Activated naive CD8-positive, alpha-beta T cell (primary cell): ENCODE data around the gene SLC8A3.

Experiments
- H3K27ac Mint-ChIP-seq: one replicate; pipeline ENCODE4 v1.8.0; 2021; ENCODE audit warnings: mixed read lengths
- H3K27me3 Mint-ChIP-seq: one replicate; pipeline ENCODE4 v1.8.0; 2021; ENCODE audit warnings: mixed read lengths
- H3K36me3 Mint-ChIP-seq: one replicate; pipeline ENCODE4 v1.8.0; 2021; ENCODE audit warnings: mixed read lengths
- H3K4me1 Mint-ChIP-seq: one replicate; pipeline ENCODE4 v1.8.0; 2021; ENCODE audit warnings: low read depth, mixed read lengths
- H3K4me3 Mint-ChIP-seq: one replicate; pipeline ENCODE4 v1.8.0; 2021; ENCODE audit warnings: mild to moderate bottlenecking, mixed read lengths
- H3K9me3 Mint-ChIP-seq: one replicate; pipeline ENCODE4 v1.8.0; 2021; ENCODE audit warnings: low read depth, mixed read lengths

Gene SLC8A3

DNA sequence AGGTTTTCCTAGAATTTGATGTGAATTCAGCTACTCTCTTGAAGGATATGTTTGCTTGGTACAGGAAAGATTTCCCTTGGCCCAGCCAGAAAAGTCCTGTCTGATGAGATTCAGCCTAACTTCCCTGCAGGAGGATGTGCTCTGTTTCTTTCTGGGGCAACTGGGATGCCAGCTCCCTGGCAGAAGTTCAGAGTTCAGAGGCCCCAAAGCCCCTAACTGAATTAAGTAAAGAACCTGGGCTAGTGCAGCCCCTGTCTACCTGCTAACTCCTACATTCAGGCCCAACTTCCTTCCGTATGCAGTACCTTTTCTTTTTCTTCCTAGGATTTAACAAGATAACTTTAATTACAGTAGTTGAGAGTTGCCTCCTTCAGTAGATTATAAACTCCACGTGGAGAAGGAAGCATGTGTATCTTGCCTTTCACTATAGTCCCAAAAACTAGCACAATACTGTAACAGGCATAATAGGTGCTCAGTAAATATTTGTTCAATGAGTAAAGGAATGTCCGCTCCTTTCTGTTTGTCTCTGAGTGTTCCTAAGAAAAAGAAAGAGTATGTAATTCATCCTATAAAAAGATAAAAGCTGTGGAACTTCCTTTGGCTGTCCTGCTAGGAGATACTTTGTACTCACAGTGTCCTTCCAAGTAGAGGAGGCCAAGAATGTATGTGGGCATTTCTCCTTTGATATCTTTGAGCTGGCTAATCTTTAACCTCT lies 141.0 kb downstream of the SLC8A3 start:
- H3K27ac Mint-ChIP-seq = no peak overlapping the region
- H3K4me3 Mint-ChIP-seq = no peak overlapping the region
- peaks cover 6% of the 10 kb centered on the region for H3K4me1 Mint-ChIP-seq
- H3K9me3 Mint-ChIP-seq = no peaks in the 10 kb centered on the region
- no peaks in the 10 kb centered on the region for H3K36me3 Mint-ChIP-seq
- H3K27me3 Mint-ChIP-seq = peaks cover 4% of the 10 kb centered on the region

DNA sequence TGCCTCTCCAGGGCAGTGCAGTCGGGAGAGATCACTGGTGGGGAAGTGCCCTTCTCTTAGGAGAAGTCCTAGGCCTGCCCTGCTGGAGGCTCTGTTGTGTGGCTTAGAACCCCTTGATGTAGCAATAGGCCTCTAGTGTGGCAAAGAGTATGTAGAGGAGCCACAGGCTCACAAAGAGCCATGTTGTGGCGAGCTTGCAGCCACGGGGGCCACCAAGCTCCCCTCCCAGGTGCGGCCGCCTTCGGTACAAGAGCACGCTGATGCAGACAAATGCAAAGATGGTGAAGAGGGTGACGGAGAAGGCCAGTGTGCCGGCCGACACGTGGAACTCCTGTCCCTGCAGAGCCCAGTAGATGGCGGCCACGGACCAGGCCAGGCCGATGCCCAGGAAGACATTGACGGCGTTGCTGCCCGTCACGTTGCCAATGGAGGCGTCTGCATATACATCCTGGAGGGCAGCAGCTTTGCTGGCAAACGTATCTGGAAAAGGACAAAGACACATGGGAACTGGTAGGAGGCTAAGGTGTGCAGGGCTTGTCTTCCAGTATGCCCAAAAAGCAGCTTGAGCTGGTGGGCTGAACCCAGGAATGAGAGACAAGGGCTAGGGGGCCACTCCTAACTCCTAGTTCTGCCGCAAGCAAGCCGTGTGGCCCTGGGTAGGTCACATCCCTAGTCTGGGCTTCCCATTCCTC lies 142.8 kb downstream of the SLC8A3 start:
- Mint-ChIP-seq H3K36me3 (no peaks in the 10 kb centered on the region), H3K27me3 (peaks cover 8% of the 10 kb centered on the region), H3K27ac (no peak overlapping the region), H3K4me3 (no peak overlapping the region), H3K9me3 (no peaks in the 10 kb centered on the region), H3K4me1 (no peaks in the 10 kb centered on the region)

DNA sequence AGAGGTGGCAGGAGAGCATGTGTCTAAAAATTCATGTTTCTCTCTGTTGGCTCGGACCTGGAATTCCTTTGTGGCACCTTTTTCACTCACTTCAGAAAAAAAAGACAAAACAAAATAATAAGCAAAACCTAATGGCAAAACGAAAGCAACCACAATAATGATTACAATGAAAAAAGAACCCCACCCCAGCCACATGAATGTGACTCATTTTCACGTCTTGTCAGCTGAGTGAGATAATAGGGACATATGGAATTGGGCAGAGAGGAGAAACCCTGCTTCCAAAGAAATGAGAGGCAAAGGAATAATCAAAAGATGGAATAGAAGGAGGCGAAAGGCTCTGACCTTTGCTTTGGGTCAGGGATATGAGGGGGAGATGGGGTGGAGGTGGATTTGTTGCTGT lies 143.4 kb downstream of the SLC8A3 start:
- H3K36me3 Mint-ChIP-seq = no peaks in the 10 kb centered on the region
- H3K9me3 Mint-ChIP-seq = no peaks in the 10 kb centered on the region
- H3K27me3 Mint-ChIP-seq = peaks cover 8% of the 10 kb centered on the region
- no peak overlapping the region for H3K4me3 Mint-ChIP-seq
- H3K4me1 Mint-ChIP-seq = no peaks in the 10 kb centered on the region
- no peak overlapping the region for H3K27ac Mint-ChIP-seq

DNA sequence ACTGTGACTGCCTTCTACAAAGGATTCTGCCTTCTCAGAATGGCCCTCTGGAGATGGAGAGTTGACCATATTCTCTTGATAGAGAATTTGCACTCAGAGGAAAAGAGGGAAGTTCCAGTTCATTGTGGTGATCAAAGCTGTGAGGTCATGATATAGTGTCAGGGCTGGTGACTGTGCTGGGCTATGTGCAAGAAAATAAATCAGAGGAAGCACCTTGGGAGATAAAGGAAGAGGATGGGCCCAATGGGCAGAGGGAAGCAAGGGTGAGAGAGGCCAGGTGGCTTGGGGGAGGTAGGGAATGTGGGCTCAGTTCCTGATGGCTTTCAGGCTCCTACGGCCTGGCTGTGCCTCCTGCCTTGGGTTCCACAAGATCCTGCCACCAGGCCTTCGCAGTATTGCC lies 145.8 kb downstream of the SLC8A3 start:
- no peaks in the 10 kb centered on the region for H3K36me3 Mint-ChIP-seq
- H3K4me1 Mint-ChIP-seq = no peaks in the 10 kb centered on the region
- peaks cover 18% of the 10 kb centered on the region for H3K27me3 Mint-ChIP-seq
- H3K9me3 Mint-ChIP-seq = no peaks in the 10 kb centered on the region
- no peak overlapping the region for H3K4me3 Mint-ChIP-seq
- no peak overlapping the region for H3K27ac Mint-ChIP-seq

DNA sequence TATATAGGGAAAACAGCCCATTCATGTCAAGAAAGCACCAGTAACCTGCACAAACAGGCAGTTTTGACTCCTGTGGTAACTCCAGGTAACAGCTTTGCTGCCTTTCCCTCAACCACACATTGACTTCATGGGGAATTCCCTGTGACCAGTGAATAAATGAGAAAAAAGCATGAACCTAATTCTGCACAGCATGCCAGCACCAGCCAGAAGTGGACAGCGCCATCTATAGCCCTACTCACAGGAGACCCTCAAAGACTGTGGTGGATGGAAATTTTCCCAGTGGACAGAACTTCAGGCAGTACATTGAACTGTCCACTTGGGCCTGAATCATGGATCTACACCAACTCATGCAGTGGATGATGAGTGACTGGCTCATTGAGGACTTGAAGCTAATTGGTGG lies 152.1 kb downstream of the SLC8A3 start:
- H3K27ac Mint-ChIP-seq = no peak overlapping the region
- H3K9me3 Mint-ChIP-seq = no peaks in the 10 kb centered on the region
- no peaks in the 10 kb centered on the region for H3K36me3 Mint-ChIP-seq
- no peak overlapping the region for H3K4me3 Mint-ChIP-seq
- H3K27me3 Mint-ChIP-seq = peaks cover 14% of the 10 kb centered on the region
- no peaks in the 10 kb centered on the region for H3K4me1 Mint-ChIP-seq

DNA sequence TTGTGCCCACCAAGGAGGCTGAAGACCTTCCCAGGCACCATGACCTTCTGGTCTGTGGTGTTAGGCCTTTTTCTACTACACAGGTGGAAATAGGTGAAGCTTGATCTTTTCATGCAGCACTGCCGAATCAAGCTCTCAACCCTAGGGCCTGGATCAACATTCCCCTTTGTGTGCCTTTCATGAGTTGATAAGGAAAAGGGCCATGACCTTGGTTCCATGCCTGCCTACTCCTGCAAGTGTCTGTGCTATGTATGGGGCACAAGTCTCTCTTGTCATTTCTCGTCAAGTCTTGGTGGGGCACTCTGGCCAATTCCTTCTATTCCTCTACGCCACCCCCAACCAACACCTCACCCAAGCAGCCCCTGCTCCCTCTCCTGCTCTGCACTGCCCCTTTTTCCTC lies 154.5 kb downstream of the SLC8A3 start:
- H3K36me3 Mint-ChIP-seq = no peaks in the 10 kb centered on the region
- no peak overlapping the region for H3K4me3 Mint-ChIP-seq
- H3K9me3 Mint-ChIP-seq = no peaks in the 10 kb centered on the region
- no peak overlapping the region for H3K27ac Mint-ChIP-seq
- no peaks in the 10 kb centered on the region for H3K4me1 Mint-ChIP-seq
- H3K27me3 Mint-ChIP-seq = peaks cover 8% of the 10 kb centered on the region

DNA sequence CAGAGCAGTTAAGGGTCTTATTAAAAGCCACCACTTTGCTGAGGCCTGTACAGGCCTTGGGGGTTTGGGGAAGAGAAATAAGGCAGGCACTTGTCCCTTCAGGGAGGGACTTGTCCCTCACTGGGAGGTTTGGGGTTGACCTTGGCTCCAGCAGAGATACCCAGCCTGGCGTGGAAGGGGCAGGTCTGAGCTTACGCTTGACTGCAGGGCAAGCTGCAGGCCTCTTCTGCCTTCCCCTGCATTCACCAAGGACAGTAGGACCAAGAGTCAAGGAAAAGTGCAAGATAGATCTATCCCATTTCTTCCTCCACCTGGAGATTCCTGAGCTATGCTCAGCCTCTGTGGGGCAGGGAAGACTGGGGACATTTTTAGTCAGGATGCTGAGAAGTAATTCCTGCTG lies 155.2 kb downstream of the SLC8A3 start:
- Mint-ChIP-seq H3K36me3 (no peaks in the 10 kb centered on the region), H3K4me1 (no peaks in the 10 kb centered on the region), H3K27me3 (peaks cover 7% of the 10 kb centered on the region), H3K9me3 (no peaks in the 10 kb centered on the region), H3K27ac (no peak overlapping the region), H3K4me3 (no peak overlapping the region)

DNA sequence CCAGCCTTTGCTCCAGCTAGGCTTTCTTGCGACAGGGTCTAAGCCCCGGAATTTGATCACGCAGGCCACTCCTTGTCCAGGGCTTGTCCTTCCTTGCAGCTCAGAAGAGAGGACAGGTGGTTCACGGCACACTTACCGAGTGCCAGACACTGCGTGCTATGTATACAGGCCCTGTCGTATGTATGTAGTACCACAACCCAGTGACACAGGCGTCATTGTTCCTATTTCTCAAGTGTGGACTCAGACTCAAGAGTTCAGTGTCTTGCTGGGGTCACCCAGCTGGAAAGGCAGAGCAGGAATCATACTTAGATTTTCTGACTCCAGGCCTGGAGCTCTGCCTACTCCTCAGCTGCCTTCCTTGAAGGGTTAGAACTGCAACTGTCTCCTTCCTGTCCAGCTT lies 155.6 kb downstream of the SLC8A3 start:
- H3K4me1 Mint-ChIP-seq = no peaks in the 10 kb centered on the region
- H3K36me3 Mint-ChIP-seq = no peaks in the 10 kb centered on the region
- peaks cover 7% of the 10 kb centered on the region for H3K27me3 Mint-ChIP-seq
- H3K4me3 Mint-ChIP-seq = no peak overlapping the region
- H3K27ac Mint-ChIP-seq = no peak overlapping the region
- H3K9me3 Mint-ChIP-seq = no peaks in the 10 kb centered on the region

DNA sequence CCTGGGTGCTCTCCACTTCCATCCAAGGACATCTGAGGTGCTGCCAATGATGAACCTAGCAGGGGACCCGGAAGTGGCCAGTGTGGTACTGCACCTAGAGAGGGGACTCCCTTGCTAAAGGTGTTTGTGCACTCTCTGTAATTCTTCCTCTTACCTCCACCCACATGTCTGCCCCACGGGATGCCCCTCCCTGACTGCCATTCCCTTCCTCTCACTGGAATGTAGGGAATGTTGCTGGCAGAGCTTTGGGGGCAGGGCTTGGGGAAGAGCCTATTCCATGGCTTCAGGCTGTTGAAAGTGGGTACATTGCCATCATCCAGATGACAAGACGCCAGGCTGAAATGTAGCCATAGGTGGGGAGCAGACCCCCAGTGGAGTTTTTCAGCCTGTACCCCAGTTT lies 156.3 kb downstream of the SLC8A3 start:
- H3K27me3 Mint-ChIP-seq = peaks cover 7% of the 10 kb centered on the region
- no peak overlapping the region for H3K27ac Mint-ChIP-seq
- no peaks in the 10 kb centered on the region for H3K36me3 Mint-ChIP-seq
- H3K4me1 Mint-ChIP-seq = no peaks in the 10 kb centered on the region
- H3K9me3 Mint-ChIP-seq = no peaks in the 10 kb centered on the region
- H3K4me3 Mint-ChIP-seq = no peak overlapping the region

DNA sequence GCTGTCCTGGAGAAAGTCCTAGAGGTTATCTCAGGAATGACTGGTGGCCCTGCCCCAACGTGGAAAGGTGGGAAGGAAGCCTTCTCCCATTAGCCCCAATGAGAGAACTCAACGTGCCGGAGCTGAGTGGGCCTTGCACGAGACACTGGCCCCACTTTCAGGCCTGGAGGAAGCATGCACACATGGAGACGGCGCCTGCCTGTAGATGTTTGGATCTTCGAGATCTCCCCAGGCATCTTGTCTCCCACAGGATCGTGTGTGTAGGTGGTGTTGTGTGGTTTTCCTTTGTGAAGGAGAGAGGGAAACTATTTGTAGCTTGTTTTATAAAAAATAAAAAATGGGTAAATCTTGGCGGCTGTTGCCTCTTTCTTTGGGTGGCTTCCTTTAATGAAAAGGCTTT lies 156.7 kb downstream of the SLC8A3 start:
- peaks cover 7% of the 10 kb centered on the region for H3K27me3 Mint-ChIP-seq
- H3K4me1 Mint-ChIP-seq = no peaks in the 10 kb centered on the region
- no peak overlapping the region for H3K4me3 Mint-ChIP-seq
- no peak overlapping the region for H3K27ac Mint-ChIP-seq
- no peaks in the 10 kb centered on the region for H3K9me3 Mint-ChIP-seq
- H3K36me3 Mint-ChIP-seq = no peaks in the 10 kb centered on the region

DNA sequence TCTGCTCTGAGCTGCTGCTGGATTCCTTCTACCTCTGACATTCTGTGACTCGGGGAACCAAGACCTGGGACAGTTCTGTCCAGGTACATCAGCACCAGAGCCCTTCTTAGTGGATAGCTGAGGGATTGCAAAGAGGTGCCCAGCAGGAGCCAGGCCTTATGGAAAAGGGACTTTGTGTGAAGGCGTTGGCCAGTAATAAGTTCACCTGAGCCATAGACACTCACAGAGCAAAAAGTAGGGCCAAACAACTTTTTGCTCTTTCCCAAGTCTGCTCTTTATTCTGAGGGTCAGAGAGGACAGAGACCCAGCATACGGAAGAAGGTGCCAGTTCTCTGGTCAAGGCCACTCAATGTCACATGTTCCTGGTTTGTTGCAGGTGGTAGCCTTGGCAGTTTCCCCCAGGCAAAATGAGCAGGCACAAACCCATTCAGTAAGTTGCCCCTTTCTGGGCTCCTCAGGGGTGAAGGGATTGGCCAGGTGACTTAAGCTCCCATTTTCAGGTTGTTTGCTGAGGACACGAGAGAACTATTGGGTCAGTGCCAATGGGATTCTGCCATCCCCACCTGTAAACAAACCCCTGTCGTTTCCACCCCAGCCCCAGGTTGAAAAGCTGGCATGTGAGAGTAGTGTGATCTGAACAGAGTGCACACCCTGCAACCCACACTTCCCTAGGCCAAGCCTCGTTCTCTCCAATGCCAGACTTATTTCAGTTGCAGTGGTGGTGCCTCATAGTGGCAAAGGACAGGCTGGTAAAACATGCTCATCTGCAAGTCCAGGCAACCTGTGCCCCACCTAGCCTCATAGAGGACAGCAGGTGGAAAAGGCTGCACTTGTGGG lies 159.2 kb downstream of the SLC8A3 start:
- Mint-ChIP-seq H3K27me3 (peaks cover 4% of the 10 kb centered on the region), H3K27ac (no peak overlapping the region), H3K4me3 (no peak overlapping the region), H3K36me3 (no peaks in the 10 kb centered on the region), H3K9me3 (no peaks in the 10 kb centered on the region), H3K4me1 (no peaks in the 10 kb centered on the region)

DNA sequence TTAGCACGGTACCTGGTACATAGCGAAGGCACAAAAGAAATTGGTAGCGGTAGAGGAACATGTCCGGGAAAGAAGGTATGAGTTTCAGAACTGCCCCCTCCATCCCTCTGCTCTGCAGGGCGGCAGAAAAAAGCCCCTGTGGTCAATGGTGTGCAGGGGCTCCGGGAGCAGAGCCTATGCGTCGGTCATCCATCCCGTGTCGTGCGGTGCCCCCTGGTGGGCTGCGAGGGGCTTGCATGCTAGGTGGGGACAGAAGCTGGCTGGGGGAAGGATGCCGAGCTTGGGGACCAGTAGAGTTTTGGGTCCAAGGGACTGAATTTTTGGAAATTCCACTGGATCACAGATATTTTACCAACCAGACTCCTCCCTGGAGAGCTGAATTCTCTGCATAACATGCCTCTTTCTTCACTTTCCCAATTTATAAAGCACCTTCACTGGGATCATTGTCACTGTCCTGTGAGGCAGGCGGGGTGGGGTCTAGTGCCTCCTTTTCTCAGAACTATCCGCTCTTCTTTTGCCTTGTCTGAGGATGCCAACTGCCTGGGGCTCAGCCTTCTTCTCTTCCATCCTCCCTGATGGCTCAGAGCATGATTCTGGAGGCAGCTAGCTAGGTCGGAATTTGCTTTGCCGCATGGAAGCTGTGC lies 160.8 kb downstream of the SLC8A3 start:
- Mint-ChIP-seq H3K9me3 (no peaks in the 10 kb centered on the region), H3K36me3 (no peaks in the 10 kb centered on the region), H3K27me3 (peaks cover 2% of the 10 kb centered on the region), H3K4me1 (no peaks in the 10 kb centered on the region), H3K27ac (no peak overlapping the region), H3K4me3 (no peak overlapping the region)

DNA sequence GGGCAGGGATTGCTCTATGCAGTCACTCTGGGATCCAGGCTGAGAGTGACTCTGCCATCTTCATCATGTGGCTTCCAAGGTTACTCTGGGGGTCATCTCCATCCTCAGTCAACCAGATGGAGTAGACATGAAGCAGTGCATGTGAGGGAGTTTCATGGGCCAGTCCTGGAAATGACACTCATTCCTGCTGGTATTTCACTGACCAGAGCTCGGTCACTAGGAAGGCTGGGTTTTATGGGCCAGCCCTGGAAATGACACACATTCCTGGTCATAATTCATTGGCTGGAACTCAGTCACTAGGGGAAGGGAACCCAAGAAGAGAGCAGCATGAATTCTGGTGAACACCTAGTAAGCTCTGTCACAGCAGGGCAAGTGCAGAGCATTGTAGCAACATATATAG lies 164.9 kb downstream of the SLC8A3 start:
- H3K36me3 Mint-ChIP-seq = no peaks in the 10 kb centered on the region
- H3K4me3 Mint-ChIP-seq = no peak overlapping the region
- H3K9me3 Mint-ChIP-seq = no peaks in the 10 kb centered on the region
- H3K4me1 Mint-ChIP-seq = no peaks in the 10 kb centered on the region
- no peak overlapping the region for H3K27ac Mint-ChIP-seq
- no peaks in the 10 kb centered on the region for H3K27me3 Mint-ChIP-seq

DNA sequence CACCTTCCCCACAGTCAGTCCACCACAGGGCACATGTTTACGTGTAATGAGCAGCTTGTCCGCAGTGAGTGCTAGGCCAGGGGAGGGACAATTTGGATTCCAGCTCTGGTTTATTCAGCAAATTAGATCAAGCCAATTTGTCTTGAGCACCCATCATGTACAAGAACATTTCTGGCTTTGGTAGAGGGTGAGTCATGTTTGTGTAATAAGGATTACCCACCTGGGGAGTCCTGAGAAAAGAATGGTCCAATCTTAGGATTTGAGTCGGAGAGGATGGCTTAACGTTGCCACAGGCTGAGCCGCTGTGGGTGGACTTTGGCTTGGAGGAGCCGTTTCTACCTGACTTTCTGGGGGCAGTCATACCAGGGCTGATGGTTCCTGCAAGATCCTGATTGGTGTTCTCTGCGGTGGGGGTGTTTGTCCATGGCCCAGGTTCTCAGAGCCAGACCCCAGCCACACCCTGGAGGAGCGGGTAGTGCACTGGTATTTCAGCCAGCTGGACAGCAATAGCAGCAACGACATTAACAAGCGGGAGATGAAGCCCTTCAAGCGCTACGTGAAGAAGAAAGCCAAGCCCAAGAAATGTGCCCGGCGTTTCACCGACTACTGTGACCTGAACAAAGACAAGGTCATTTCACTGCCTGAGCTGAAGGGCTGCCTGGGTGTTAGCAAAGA lies 165.8 kb downstream of the SLC8A3 start:
- H3K27ac Mint-ChIP-seq = no peak overlapping the region

More for the DNA sequence above, 165.8 kb downstream of the SLC8A3 start:
- H3K9me3 Mint-ChIP-seq = no peaks in the 10 kb centered on the region
- no peaks in the 10 kb centered on the region for H3K36me3 Mint-ChIP-seq
- peaks cover 4% of the 10 kb centered on the region for H3K4me1 Mint-ChIP-seq
- H3K4me3 Mint-ChIP-seq = no peak overlapping the region
- H3K27me3 Mint-ChIP-seq = no peaks in the 10 kb centered on the region
